DND-41 (cell line): Measurements from ENCODE around the gene SYCP1.

Source experiments
- EZH2 ChIP-seq: IDR thresholded peaks from 3 replicates; pipeline ENCODE4 v1.6.1; 2012; ENCODE audit warnings: borderline replicate concordance, low read depth, mild to moderate bottlenecking, moderate library complexity, low read length, inconsistent platforms; ENCODE audit not compliant: severe bottlenecking
- TF ChIP-seq, protein P1 (sequence below): IDR thresholded peaks from 2 replicates; pipeline ENCODE4 v1.5.1; 2012; ENCODE audit warnings: borderline replicate concordance, low read length, moderate library complexity, mild to moderate bottlenecking; ENCODE audit not compliant: poor library complexity, severe bottlenecking; ENCODE audit errors: extremely low read depth

DNA sequence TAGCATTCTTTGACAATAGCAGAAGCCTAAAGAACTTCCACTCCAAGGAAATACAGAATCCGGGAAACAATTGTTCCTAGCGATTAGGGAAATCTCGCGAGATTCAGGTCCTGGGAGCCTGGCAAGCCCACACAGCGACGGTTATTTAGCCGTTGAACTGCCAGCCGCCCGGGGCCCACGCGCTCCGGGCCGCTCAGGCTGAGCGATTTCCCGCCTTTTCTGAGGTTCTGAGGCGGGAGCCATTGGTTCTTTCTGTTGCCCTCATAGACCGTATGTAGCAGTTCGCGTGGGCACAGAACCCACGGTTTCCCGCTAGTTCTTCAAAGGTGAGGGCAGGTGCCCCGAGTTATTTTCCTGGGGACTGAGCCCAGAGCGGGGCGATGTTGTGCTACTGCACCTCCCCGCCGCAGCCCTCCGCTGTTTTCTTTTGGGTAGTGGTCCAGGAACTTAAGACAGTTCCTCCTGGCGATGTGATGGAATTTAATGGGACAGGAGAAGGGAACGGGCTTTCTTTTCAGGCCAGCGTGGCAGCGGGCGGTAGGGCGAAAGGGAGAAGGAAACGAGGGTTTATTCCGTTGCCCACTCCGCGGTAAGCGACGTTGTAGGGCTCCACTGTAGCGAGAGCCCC is at the start of gene SYCP1:
- TF ChIP-seq, protein P1, sequence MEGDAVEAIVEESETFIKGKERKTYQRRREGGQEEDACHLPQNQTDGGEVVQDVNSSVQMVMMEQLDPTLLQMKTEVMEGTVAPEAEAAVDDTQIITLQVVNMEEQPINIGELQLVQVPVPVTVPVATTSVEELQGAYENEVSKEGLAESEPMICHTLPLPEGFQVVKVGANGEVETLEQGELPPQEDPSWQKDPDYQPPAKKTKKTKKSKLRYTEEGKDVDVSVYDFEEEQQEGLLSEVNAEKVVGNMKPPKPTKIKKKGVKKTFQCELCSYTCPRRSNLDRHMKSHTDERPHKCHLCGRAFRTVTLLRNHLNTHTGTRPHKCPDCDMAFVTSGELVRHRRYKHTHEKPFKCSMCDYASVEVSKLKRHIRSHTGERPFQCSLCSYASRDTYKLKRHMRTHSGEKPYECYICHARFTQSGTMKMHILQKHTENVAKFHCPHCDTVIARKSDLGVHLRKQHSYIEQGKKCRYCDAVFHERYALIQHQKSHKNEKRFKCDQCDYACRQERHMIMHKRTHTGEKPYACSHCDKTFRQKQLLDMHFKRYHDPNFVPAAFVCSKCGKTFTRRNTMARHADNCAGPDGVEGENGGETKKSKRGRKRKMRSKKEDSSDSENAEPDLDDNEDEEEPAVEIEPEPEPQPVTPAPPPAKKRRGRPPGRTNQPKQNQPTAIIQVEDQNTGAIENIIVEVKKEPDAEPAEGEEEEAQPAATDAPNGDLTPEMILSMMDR, result no peak
- TF ChIP-seq EZH2, result no peak
